ENCODE data around the gene CYB561D2. TPM values are rescaled to one million over a fixed set of nuclear protein-coding genes. Genes with fewer than 3 reads are reported as not detected.

CYB561D2 gene
- total and polyA plus RNA-seq, 2 of the 13 experiments (the other 11 are each of a cell fraction or from before 2014, with no cell fraction given), result 11.1 to 17.2 TPM

DNA sequence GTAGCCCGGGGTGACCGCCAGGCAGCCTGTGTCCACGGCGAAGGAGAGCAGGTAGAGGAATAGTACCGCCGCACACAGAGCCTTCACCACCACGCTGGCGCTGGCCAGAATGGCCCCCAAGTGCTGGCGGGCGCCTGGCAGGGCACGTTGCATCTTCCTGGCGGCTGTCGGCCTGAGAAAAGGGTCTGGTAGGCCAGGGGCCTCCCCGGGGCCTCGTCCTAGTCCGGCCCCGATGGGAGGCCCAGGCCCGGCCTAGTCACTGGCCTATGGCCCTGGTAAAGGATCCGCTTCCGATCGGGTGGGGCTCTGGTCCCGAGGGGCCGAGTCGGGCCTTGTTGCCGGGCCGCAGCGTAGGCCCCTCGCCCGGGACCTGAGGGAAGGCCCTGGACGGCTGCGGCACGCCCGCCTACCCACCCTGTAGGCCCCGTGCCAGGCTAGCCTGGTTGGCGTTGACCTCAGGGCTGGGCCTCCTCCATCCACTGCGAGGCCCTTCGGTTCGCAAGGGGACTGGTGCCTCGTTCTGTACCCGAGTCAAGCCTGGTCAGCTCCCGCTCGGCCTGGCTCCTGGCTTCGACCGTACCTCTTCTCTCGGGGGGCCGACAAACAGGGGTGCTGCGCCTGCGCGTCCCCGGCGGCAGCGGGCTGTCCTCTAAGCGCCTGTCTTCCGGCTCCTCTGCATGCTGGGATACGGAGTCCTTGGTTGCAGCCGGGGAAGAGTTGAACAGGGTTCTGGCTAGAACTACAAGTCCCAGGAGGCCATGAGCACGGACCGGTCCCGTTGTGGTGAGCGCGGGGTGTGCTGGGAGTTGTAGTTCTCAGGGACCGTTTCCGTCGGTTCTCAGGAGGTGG is 8.5 kb downstream of the CYB561D2 start, which contains the start of gene TMEM115 (continued):
- TF ChIP-seq MTF1 (CRISPR knock-in tag; IDR thresholded peaks at IDR 0.05) (0 out of 2 replicates have a peak, but pooled peaks have one; percentile 47), PAF1 (CRISPR knock-in tag; IDR thresholded peaks at IDR 0.05) (no peak), SUZ12 (IDR thresholded peaks at IDR 0.05; ENCODE audit: low read depth, low read length) (peak; percentile 100), ZFP62 (CRISPR knock-in tag; IDR thresholded peaks at IDR 0.05) (no peak), ZNF580 (CRISPR knock-in tag; IDR thresholded peaks at IDR 0.05; ENCODE audit: borderline replicate concordance, low read depth) (0 out of 2 replicates have a peak, but pooled peaks have one; percentile 62), NFYC (CRISPR knock-in tag; IDR thresholded peaks at IDR 0.05) (peak; percentile 54), NR2F6 (IDR thresholded peaks at IDR 0.05) (no peak), NR2F6 (CRISPR knock-in tag; IDR thresholded peaks at IDR 0.05) (no peak), IRX3 (CRISPR knock-in tag; IDR thresholded peaks at IDR 0.05; ENCODE audit: borderline replicate concordance, low read depth) (0 out of 2 replicates have a peak, but pooled peaks have one; percentile 24), TARDBP (CRISPR knock-in tag; IDR thresholded peaks at IDR 0.05) (peak; percentile 82), BCLAF1 (IDR thresholded peaks at IDR 0.05) (no peak), ZNF691 (CRISPR knock-in tag; IDR thresholded peaks at IDR 0.05; ENCODE audit: borderline replicate concordance, low read depth) (no peak), ONECUT2 (CRISPR knock-in tag; IDR thresholded peaks at IDR 0.05) (no peak), KLF11 (CRISPR knock-in tag; IDR thresholded peaks at IDR 0.05) (0 out of 2 replicates have a peak, but pooled peaks have one; percentile 59), CC2D1A (CRISPR knock-in tag; IDR thresholded peaks at IDR 0.05) (peak; percentile 27; the same call in 1 of the 2 replicates), JARID2 (CRISPR knock-in tag; IDR thresholded peaks at IDR 0.05; ENCODE audit: insufficient replicate concordance) (no peak), ZMAT3 (CRISPR knock-in tag; conservative IDR thresholded peaks at IDR 0.05) (0 out of 2 replicates have a peak, but pooled peaks have one; percentile 63), HDAC6 (IDR thresholded peaks at IDR 0.05; ENCODE audit: low read depth, low read length) (no peak), ZFP36 (IDR thresholded peaks at IDR 0.05; ENCODE audit: borderline replicate concordance, low read depth, low read length, partially characterized antibody) (no peak)
- TF ChIP-seq, protein P1, sequence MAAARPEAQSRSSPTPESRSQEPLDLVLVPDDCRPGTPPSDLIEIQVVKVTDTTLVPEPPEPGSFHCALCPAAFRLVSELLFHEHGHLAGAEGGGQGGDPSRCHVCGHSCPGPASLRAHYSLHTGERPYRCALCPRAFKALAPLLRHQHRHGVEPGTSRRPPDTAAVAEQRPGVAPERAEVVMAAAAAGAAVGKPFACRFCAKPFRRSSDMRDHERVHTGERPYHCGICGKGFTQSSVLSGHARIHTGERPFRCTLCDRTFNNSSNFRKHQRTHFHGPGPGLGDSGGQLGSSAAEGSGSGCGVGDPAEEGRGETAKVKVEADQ (CRISPR knock-in tag; IDR thresholded peaks at IDR 0.05; ENCODE audit: borderline replicate concordance), result peak; percentile 93
- TF ChIP-seq, protein P2, sequence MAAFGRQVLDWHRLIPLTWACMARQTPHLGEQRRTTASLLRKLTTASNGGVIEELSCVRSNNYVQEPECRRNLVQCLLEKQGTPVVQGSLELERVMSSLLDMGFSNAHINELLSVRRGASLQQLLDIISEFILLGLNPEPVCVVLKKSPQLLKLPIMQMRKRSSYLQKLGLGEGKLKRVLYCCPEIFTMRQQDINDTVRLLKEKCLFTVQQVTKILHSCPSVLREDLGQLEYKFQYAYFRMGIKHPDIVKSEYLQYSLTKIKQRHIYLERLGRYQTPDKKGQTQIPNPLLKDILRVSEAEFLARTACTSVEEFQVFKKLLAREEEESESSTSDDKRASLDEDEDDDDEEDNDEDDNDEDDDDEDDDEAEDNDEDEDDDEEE (CRISPR knock-in tag; IDR thresholded peaks at IDR 0.05), result no peak
- TF ChIP-seq, protein P3, sequence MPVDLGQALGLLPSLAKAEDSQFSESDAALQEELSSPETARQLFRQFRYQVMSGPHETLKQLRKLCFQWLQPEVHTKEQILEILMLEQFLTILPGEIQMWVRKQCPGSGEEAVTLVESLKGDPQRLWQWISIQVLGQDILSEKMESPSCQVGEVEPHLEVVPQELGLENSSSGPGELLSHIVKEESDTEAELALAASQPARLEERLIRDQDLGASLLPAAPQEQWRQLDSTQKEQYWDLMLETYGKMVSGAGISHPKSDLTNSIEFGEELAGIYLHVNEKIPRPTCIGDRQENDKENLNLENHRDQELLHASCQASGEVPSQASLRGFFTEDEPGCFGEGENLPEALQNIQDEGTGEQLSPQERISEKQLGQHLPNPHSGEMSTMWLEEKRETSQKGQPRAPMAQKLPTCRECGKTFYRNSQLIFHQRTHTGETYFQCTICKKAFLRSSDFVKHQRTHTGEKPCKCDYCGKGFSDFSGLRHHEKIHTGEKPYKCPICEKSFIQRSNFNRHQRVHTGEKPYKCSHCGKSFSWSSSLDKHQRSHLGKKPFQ (CRISPR knock-in tag; IDR thresholded peaks at IDR 0.05; ENCODE audit: insufficient replicate concordance), result peak; percentile 55
